Measurements from ENCODE around the gene NME7.
A peak's percentile ranks its signal among the peaks of the same experiment; 100 is the strongest.
"Not testable (repeated sequence)": the region's sequence is repeated elsewhere in the genome, so short reads cannot be mapped to it uniquely, and the experiment has no call there.

The NME7 gene

DNA sequence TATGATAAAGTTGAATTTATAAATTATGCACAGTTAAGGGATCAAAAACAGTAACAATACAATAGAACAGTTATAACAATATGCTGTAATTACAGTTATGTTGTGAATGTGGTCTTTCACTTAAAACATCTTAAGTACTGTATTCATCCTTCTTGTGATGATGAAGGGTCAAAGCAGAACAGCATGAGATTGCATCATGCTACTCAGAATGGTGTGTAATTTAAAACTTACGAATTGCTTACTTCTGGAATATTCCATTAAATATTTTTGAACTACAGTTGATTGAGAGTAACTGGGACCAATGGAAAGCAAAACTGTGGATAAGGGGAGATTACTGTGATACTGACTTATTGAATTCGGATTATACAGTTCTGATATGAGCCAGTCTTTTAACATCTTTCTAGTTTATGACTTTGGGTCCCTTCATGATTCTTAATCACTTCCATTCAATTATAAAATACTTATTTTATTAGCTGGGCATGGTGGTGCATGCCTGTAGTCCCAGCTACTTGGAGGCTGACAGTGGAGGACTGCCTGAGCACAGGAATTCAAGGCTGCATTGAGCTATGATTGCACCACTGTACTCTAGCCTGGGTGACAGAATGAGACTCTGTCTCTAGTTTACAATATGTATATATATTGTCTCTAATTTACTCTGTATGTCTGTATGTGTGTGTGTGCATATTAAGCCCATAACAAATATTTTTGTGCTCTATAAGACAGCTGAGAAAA is 217.9 kb downstream of the NME7 start:
- no peak for DNase-seq

DNA sequence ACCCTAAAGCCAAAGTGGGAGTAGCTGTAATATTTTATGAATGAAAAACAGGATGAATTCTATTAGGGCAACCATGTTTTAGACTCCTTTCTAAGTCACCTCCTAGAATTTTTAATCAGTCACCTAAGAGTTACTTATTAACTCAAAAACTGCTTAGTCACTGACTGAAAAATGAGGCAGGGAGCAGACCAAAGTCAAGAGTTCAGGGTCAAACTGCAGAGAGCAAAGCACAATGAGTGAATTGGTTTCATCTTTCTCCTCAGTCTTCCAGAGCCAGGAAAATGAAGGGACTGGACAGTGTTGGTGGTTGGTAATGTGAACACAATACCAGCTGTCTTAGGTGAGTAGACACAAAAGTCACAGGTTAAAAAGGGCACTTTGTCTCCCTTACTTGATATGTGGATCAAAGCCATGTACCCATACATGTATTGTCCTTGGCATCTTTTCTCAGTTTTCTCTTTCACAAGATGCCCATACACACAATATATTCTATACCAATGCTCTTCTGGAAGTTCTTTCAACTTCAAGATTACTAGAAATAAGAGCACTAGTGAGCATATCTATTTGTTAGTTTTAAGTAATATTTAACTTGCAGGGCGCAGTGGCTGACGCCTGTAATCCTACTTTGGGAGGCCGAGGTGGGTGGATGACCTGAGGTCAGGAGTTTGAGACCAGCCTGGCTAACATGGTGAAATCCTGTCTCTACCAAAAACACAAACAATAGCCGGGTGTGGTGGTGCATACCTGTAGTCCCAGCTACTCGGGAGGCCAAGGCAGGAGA is 218.9 kb downstream of the NME7 start:
- no peak for DNase-seq

DNA sequence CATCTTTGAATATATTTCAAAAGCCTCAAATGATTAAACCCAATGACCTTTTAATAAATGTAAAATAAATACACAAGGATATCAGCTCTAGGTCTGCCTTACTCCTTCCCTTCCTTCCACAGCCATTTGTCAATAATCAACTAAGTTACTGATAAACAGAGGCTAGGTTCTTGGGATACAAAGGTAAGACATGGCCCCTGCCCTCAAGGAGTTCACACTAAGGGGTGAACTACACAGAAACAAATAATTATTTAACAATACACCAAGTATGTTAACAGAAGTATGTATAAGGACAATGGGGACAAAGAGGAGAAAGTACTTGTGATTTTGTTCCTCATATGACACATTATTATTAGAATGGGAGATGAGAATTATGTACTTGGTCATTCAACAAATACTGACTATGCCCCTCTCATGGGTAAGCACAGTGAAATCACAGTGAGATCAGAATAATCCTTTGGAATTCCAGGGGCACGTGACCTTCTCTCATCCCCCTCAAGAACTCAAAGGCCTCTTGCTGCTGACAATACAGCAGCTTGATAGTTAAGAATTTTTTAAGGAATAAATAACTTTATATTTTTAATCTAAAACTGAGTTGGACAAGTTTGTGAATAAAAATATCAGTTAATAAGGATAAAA is 220.9 kb downstream of the NME7 start:
- DNase-seq: no peak

DNA sequence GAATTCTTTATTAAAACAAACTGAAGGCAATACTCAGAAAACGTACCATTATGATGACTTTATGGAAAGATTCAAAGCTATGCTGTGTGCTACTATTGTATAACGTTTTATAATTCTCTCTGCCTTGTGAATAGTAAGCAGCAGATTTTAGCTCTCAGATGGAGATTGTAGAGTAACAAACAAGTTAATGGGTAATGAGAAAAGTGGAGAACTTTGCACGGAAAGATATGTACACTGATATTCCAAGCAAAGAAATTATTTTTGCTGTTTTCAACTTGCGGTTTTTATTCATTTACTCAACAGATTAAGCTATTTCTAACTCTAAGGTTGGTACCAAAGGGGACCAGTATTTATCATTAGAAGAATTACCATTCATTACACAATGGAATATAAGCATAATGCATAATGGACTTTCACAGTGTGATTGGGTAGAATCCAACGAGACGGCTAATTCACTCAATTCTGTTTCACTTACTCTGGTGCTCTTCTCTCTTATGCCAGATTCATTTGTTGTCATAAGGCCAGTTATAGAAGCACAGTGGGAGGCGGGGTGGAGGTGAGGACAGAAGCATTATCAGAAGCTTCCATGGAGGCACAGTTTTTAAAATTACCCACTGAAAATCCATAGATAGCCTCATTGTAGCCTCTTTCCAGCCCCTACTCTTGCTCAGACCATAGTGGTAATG is 222.5 kb downstream of the NME7 start:
- no peak for DNase-seq

DNA sequence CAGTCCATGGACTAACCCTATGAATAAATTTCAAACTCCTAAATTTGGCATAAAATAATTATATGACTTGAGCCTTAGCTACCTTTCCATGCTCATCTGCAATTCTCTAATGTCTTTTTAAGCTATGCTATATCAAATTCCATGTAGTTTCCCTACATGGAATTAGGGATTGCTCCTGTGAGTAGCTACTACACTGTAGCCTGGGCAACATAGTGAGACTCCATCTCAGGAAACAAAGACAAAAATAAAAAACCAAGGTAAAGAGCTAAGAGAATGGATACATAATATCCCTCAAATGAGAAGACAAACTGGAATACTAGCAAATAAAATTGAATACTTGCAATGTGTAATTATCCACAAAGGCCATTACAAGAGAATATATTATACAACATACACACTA is 223.6 kb downstream of the NME7 start:
- DNase-seq: no peak

DNA sequence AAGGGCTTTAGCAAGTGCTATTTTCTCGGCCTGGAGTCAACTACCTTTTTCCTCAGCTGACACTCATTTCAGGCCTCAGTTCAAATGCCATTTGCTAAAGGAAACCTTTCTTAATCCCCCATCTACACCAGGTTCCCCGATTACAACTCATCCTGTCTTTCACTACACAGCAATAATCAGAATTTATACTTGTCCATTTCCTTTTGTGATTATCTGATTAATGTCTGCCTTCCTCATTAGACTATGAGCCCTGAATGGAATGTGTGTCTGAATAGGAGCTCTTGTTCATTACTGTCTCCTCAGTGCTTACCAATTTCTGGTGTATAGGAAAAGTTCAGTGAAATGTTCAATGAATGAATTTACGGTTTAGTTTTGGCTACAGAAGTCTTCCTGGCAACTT is 224.3 kb downstream of the NME7 start:
- DNase-seq: no peak

DNA sequence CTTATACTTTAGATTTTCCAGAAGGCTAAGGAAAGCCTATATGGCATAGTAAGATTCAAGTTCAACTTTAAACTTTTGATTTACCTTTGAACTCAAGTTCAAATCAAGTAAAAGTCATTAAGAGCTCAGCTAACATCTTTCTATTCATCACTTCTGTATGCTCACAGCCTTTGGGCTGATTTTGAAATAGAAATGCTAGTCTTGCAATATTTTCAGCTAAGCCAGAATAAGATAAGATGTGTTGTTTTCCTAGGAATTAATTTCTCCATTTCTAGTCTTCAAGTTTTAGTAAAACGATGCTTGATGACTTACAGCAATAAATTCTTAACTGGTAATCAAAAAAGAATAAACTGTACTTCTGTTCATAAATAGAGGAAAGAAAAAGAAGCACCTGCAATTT is 225.5 kb downstream of the NME7 start:
- DNase-seq: no peak

DNA sequence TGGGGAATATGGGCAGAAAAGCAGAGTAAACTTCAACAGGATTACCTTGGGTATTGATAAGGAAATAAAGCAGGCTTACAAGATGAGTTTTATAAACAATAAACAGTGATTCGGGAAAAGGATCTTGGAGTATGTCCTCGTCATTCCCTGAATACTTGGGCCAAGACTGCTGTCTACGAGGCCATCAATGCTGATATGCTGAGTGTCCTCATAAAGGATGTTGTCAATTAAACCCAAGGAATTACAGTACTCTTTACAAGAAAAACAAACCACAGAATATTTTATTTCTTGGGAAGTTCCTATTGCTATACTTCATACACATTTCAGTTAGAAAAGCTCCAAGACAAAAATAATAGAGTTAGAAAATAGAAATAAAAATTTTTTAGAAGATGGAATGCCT is 226.2 kb downstream of the NME7 start:
- no peak for DNase-seq

DNA sequence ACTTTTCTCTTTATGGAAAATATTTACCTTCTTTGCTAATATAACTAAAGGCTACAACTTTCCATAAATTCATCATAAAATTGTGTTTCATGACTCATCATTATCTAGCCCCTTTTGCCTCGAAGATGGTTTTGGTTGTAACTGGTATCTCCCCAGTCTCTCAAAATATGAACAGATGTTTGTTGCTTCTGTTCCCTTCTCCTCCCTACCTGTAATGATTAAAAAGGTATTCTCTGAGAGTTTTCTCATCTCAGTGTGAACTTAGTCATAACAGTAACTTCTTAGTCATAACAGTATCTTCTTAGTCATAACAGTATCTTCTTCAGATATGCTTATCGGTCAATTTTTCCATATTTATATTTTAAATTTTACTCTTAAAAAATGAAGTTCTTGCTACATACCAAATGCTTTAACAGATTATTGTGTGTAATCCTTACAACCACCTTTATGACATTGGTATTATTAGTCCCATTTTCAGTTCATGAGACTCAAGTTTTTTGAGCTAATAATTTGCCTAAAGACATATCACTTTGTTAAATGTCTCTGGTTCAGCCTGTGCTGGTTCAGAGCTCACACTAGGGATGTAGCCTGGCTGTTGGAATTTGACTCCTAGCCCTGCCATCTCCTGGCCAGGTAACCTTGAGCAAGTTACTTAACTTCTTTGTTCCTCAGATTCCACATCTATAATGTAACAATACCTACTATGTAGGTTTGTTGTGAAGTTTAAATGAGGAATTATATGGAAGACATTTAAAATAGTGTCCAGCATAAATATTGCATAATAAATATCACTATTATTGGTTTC is 228.5 kb downstream of the NME7 start:
- DNase-seq: no peak

DNA sequence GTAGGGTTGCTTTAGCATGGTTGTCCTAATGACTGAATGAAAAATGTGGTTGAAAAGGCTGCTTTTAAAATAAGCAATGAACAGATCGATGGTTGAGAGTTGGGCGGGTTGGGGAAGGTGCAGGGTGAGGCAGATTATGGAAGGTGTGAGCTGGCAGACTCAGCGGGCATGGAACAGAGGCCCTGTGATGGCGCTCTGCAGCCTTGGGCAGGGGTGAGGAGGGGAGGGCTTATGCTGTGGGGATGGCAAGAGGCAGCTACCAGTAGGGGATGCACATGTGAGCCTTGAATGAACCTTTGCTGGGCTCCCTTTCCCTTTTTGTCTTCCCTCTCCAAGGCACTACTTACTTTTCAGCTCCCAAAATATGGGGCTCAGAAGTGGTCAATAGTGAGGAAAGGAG is 230.2 kb downstream of the NME7 start:
- no peak for DNase-seq

DNA sequence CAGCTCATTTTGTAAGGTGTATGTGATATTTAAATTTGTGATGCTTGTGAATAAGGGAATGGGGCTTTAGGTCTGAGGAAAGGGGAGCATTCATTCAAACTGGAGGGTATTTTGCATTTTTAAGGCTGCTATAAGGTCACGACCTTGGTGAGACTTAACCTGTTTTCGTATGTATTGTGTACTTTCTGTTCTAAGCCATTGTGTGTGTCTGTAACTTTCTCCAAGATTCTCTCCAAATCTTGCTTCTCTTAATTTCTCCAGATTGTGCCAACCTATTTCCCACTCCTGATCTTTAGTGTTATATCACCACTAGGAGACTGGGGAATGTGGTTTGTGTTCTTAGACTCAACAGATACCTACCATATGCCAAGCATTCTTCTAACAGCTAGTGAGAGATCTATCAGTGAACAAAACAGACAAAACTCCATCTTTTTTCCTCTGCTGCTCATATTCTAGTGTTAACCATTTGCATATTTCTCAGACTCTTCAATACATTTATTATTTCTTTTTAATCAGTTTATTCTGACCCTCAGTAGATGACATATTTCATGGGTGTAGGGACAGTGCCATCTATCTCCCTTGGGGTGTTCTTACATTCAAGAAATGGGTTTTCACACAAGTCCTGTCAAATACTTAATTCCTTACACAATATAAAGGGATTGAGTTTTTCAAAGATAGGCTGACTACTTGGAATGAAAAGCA is 233.6 kb downstream of the NME7 start:
- no peak for DNase-seq

DNA sequence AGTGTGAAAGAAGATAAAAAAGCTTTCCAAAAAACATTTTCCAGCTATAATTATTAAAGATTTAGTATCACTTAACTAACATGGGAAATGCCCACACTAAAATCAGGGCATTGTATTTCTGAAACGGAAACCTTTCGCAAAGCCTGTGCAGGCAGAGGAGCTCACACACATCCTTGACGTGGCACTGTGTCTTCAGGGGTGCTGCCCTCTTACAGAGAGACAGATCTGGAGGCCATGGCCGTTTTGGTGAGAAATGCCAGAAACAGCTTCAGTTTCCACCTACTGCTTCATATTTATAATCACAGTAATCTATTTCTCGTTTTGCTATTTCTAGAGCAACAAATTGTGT is 234.4 kb downstream of the NME7 start:
- DNase-seq: no peak

DNA sequence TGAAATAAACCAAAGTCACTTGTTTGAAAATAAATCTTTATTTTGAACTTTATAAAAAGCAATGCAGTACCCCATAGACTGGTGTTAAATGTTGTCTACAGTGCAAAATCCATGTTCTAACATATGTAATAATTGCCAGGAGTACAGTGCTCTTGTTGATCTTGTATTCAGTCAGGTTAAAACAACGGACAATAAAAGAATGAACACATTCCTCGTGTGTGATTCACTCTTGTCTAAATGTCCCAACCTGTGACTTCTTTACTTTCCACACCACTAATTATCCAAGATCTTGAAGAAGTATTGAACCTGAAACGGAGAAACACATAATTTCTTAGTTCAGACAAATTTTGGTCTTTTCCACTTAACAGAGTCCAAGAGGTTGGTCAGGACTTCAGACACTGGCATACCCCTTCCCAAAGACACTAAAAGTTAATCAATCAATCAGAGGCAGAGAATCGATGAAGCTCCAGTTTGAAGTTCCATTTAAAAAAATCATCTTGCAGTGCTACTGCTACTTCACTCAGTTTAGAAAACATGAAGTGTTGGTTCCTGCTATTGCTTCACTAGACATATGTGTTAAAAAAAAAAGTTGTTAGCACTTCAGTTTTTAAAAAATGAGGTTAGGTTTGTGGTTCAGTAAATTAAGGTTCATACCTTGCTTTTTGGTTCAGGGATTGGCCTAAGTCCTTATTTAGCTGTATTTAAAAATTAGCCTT is 234.9 kb downstream of the NME7 start:
- no peak for DNase-seq

DNA sequence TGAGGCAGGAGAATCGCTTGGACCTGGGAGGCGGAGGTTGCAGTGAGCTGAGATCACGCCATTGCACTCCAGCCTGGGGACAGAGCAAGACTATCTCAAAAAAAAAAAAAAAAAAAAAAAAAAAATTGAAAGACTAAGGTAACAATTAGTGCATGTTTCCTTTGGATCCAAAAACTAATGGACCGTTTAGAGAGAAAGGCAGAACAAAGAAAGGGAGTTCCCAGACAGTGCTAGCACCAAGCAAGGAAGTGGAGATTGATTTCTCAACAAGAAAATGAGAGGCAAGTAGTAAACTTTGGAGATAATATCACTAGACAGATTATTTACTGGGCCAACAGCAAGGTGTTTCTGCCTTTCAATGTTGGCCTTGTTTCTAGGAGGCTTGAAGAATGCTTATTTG is 236.9 kb downstream of the NME7 start:
- DNase-seq: no peak

DNA sequence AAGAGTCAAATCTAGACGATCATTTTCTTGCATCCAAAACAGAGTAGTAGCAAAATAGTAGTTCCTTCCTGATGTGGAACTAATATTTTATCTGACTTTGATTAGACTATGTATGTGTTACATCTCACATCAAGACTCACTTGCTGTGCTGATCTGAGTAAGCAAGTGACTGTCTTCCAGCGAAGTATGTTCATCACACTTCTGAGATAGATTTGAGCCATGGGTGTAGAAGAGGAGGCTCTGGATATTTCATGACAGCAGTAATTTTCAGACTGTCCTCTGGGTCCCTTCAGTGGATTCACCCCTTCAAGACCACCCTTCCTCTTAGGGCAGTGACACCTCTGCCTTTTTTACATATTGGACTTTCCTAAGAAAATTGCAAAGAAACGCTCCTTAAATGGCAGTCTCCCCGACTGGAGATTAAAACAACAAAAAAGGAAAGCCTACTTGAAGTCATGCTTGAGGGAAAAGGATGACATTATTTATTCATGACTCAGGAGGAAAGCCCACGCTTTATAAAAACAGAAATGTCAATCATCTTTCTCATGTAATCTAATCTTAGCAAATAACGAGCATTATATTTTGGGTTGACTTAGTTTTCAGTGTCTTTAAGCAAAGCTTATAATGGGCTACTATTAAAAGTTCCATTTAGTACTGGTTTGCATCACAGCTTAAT is 238.3 kb downstream of the NME7 start:
- DNase-seq: no peak

DNA sequence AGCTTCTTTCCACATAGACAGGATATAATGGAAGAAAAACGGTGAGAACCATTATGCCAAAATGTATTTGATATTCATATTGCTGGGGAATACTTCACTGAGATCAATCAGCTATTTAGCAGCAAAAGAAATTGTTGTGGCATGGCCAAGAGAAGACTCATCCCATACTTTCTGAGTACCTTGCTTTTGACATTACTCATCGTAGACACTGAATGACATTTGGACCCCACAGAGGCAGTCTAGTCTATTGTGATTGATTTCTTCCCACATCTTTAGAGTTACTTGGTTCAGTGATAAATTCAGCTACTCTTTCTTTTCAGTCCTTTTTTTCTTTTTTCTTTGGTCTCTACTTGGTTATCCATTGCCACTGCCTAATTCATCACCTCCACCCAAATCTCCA is 239.0 kb downstream of the NME7 start:
- no peak for DNase-seq

DNA sequence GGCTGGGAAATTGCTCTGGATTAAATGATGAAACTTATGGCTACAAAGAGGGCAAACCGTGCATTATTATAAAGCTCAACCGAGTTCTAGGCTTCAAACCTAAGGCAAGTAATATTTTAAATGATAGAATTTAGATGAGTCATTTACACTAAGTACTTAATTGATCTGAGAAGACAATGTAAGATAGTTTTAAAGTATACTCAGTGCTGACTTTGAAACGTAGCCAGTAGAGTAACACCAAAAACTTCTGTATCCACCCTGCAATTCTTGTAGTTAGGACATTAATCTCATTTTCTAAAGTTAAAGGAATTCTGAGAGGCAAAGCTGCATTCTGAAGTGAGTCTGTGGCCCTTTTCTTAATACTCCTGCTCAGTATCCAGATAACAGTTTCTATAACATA is 240.3 kb downstream of the NME7 start:
- DNase-seq: no peak

DNA sequence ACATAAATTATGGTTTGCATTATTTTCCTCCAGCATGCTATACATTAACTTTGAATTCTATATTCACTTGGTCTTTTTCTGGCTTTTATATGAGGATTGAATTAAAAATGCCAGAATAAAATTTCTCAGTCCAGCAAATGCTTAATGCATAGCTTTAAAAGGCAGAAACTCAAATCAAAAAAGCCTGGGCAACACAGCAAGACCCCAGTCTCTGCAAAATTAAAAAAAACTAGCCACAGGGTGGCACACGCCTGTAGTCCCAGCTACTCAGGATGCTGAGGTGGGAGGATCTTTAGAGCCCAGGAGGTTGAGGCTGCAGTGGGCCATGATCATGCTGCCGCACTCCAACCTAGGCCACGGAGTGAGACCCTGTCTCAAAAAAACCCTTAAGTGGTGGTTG is 241.3 kb downstream of the NME7 start:
- no peak for DNase-seq

DNA sequence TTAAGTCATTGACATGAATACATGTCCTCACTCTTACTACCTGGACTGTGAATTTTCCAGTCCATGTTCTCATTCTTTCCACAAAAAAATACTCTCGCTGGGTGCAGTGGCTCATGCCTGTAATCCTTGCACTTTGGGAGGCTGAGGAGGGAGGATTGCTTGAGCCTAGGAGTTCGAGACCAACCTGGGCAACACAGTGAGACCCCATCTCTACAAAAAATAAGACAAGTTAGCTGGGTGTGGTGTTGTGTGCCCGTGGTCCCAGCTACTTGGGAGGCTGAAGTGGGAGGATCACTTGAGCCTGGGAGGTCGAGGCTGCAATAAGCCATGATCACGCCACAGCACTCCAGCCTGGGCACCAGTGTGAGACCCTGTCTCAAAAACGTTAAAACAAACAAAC is 242.0 kb downstream of the NME7 start:
- DNase-seq: not testable (repeated sequence)

DNA sequence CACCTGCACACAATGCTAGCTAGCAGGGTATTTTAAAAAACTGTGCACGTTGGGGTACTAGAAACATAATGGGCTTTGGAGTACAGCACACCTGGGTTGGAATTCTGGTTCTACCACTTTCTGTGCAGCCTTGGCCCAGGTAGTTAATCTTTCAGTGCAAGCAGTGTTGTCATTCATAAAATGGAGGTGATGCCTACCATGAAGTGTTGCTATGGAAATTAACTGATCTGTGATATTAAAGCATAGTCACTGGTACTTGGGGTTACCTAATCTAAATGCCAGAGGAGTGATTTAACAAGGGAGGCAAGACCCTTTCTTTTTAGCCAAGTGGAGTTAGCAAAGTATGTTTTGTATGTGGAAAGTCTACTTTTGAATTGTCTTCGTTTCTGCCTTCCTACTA is 243.1 kb downstream of the NME7 start:
- DNase-seq: peak; percentile 21

DNA sequence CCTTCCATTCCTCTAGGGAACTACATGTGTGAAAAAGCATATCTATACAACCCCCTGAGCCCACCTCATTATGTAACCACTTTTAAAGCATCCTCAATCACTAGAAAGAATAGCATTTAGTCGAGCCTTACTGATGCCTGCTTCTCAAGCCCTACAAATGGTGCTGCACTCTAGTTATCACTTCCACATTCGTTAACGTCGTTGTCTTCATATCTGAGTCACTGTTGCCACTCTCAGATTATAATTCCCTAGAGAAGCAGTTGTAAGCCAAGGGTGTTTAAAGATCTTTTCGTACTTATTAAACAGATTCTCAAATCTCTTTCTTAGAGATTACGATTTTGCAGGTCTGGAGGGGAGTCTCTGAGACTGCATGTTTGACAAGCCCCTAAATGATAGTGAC is 244.6 kb downstream of the NME7 start:
- no peak for DNase-seq

All from NCI-H526 treated with DMSO at 0.1 percent for 48 hours (cell line).